GM18526 (cell line): ENCODE data around the gene SLC4A2.

ENCODE experiments used
- POLR2A ChIP-seq: IDR thresholded peaks from 3 replicates; pipeline ENCODE4 v1.6.1; 2011; ENCODE audit not compliant: insufficient read length; ENCODE audit errors: extremely low read depth

Gene SLC4A2

GRCh38 chr7:151038951-151039849 is 20.2 kb upstream of the SLC4A2 start:
- no peak for TF ChIP-seq POLR2A

- TF ChIP-seq POLR2A, result no peak
Observed at GRCh38 chr7:151039850-151040548, 19.4 kb upstream of the SLC4A2 start.

- TF ChIP-seq POLR2A, result no peak
Observed at GRCh38 chr7:151040616-151041375, 18.6 kb upstream of the SLC4A2 start.

- TF ChIP-seq POLR2A, result no peak
Observed at GRCh38 chr7:151043959-151044358, 15.4 kb upstream of the SLC4A2 start.

- no peak for TF ChIP-seq POLR2A
Observed at GRCh38 chr7:151045262-151045661, 14.1 kb upstream of the SLC4A2 start.

- no peak for TF ChIP-seq POLR2A
Observed at GRCh38 chr7:151045967-151046366, 13.4 kb upstream of the SLC4A2 start.

GRCh38 chr7:151046603-151047573 is 12.5 kb upstream of the SLC4A2 start:
- TF ChIP-seq POLR2A, result no peak

GRCh38 chr7:151047976-151048815 is 11.2 kb upstream of the SLC4A2 start, which contains the start of gene ASIC3:
ASIC3 (plus strand) TSS chr7:151048531; CDS start chr7:151048886, 355 bp downstream.
- no peak for TF ChIP-seq POLR2A

- TF ChIP-seq POLR2A, result no peak
Observed at GRCh38 chr7:151048911-151049463, 10.4 kb upstream of the SLC4A2 start.

GRCh38 chr7:151051108-151051507 is 8.3 kb upstream of the SLC4A2 start:
- TF ChIP-seq POLR2A, result no peak

- TF ChIP-seq POLR2A, result no peak
Observed at GRCh38 chr7:151053096-151053495, 6.3 kb upstream of the SLC4A2 start.

- no peak for TF ChIP-seq POLR2A
Observed at GRCh38 chr7:151053751-151054150, 5.6 kb upstream of the SLC4A2 start.

GRCh38 chr7:151056283-151056665 is 3.1 kb upstream of the SLC4A2 start:
- no peak for TF ChIP-seq POLR2A

GRCh38 chr7:151056666-151057505 is 2.5 kb upstream of the SLC4A2 start:
- TF ChIP-seq POLR2A, result no peak
